IMR-90 (cell line): ENCODE results near the gene ZNF592. TPM values are rescaled to one million over a fixed set of nuclear protein-coding genes. Genes with fewer than 3 reads are reported as not detected.
A peak's percentile ranks its signal among the peaks of the same experiment; 100 is the strongest.

Experiments
- ATAC-seq: fragments of 200-7000 bp; cut with Tn5 transposase; 2 replicates; pipeline ENCODE4 v1.9.1; 2020; ENCODE audit warnings: low read depth, mild to moderate bottlenecking, moderate library complexity
- BruUV-seq: library from RNA; stranded (reverse); fragments of 400-500 nt; replicated peaks from 2 replicates; lab custom pipeline; 2021; lab: Mats Ljungman, UMichigan
- CTCF ChIA-PET: fragments of 300-600 bp; formaldehyde crosslinking; extraction: SDS; loops from one replicate; lab custom pipeline; 2021; ENCODE audit warnings: antibody characterized with exemption; lab: Yijun Ruan, JAX
- POLR2A ChIA-PET: fragments of 300-600 bp; sonication (Branson Sonifier 250); formaldehyde crosslinking; loops from one replicate; lab custom pipeline; 2022; ENCODE audit warnings: antibody characterized with exemption; ENCODE audit not compliant: unreplicated experiment; lab: Charles Lee
- DNase-seq: peaks from one replicate; pipeline ENCODE4 v3.0.0; 2013
- H2AFZ ChIP-seq: replicated peaks from 2 replicates; pipeline ENCODE3; 2013; ENCODE audit warnings: low read length, mild to moderate bottlenecking; ENCODE audit not compliant: poor library complexity
- H2AK5ac ChIP-seq: 2 replicates; pipeline ENCODE4 v1.6.1; 2013; ENCODE audit warnings: low read depth, low read length, inconsistent platforms
- H2AK9ac ChIP-seq: replicated peaks from 2 replicates; pipeline ENCODE3; 2013; ENCODE audit warnings: mild to moderate bottlenecking, low read depth, low read length, moderate library complexity; ENCODE audit not compliant: poor library complexity
- H2BK120ac ChIP-seq: 2 replicates; pipeline ENCODE4 v1.6.1; 2013; ENCODE audit warnings: low read depth, low read length, inconsistent platforms
- H2BK15ac ChIP-seq: 3 replicates; pipeline ENCODE4 v1.6.1; 2013; ENCODE audit warnings: low read depth, low read length, inconsistent platforms
- H2BK20ac ChIP-seq: 2 replicates; pipeline ENCODE4 v1.6.1; 2013; ENCODE audit warnings: low read depth, mild to moderate bottlenecking, inconsistent platforms, low read length, moderate library complexity
- H2BK5ac ChIP-seq: 2 replicates; pipeline ENCODE4 v1.6.1; 2013; ENCODE audit warnings: mild to moderate bottlenecking, low read depth, low read length, inconsistent platforms; ENCODE audit not compliant: poor library complexity, severe bottlenecking
- H3K14ac ChIP-seq: replicated peaks from 2 replicates; pipeline ENCODE4 v1.6.1; 2013; ENCODE audit warnings: low read depth, low read length, inconsistent platforms
- H3K18ac ChIP-seq: 2 replicates; pipeline ENCODE4 v1.6.1; 2013; ENCODE audit warnings: low read depth, low read length, control low read depth
- H3K23ac ChIP-seq: 2 replicates; pipeline ENCODE4 v1.6.1; 2013; ENCODE audit warnings: low read depth, low read length, inconsistent platforms
- H3K27ac ChIP-seq: 2 replicates; pipeline ENCODE4 v1.5.1; 2013; ENCODE audit warnings: mild to moderate bottlenecking, control low read depth, low read length; ENCODE audit not compliant: insufficient read depth
- H3K27me3 ChIP-seq: 2 replicates; pipeline ENCODE4 v1.6.1; 2013; ENCODE audit warnings: low read length; ENCODE audit not compliant: control insufficient read depth, insufficient read depth
- H3K36me3 ChIP-seq: 2 replicates; pipeline ENCODE4 v1.6.1; 2013; ENCODE audit warnings: low read length, mixed read lengths; ENCODE audit not compliant: control insufficient read depth, insufficient read depth
- H3K4ac ChIP-seq: 2 replicates; pipeline ENCODE4 v1.6.1; 2013; ENCODE audit warnings: low read depth, low read length, inconsistent platforms
- H3K4me1 ChIP-seq: 2 replicates; pipeline ENCODE4 v1.6.1; 2013; ENCODE audit warnings: low read length, mixed read lengths; ENCODE audit not compliant: control insufficient read depth, insufficient read depth
- H3K4me2 ChIP-seq: 2 replicates; pipeline ENCODE4 v1.6.1; 2013; ENCODE audit warnings: low read depth, mild to moderate bottlenecking, control low read depth, low read length, moderate library complexity
- H3K4me3 ChIP-seq: 2 replicates; pipeline ENCODE4 v1.5.1; 2013; ENCODE audit warnings: low read depth, mild to moderate bottlenecking, control low read depth, low read length, moderate library complexity; ENCODE audit not compliant: insufficient read depth
- H3K56ac ChIP-seq: 2 replicates; pipeline ENCODE4 v1.6.1; 2013; ENCODE audit warnings: low read length, inconsistent platforms; ENCODE audit not compliant: insufficient read depth; ENCODE audit errors: extremely low read depth
- H3K79me1 ChIP-seq, 2 experiments: 2 replicates each; pipeline ENCODE4 v1.6.1; 2013; ENCODE audit warnings: low read length in 2 of 2, inconsistent platforms in 1 of 2, low read depth in 1 of 2
- H3K9ac ChIP-seq: 2 replicates; pipeline ENCODE4 v1.6.1; 2013; ENCODE audit warnings: low read depth, low read length, control low read depth
- H3K9me1 ChIP-seq: 2 replicates; pipeline ENCODE4 v1.6.1; 2013; ENCODE audit warnings: low read length, inconsistent platforms; ENCODE audit not compliant: insufficient read depth
- H3K9me3 ChIP-seq: 2 replicates; pipeline ENCODE4 v1.6.1; 2013; ENCODE audit warnings: low read length; ENCODE audit not compliant: control insufficient read depth, insufficient read depth
- H4K20me1 ChIP-seq: 2 replicates; pipeline ENCODE4 v1.6.1; 2013; ENCODE audit warnings: low read length, inconsistent platforms; ENCODE audit not compliant: insufficient read depth
- H4K5ac ChIP-seq: 2 replicates; pipeline ENCODE4 v1.6.1; 2013; ENCODE audit warnings: mild to moderate bottlenecking, low read depth, low read length, control low read depth
- H4K8ac ChIP-seq, 2 experiments: 2 replicates each; pipeline ENCODE4 v1.6.1; 2013; ENCODE audit warnings: low read depth in 2 of 2, low read length in 2 of 2, control low read depth in 1 of 2, inconsistent platforms in 1 of 2
- H4K91ac ChIP-seq: 2 replicates; pipeline ENCODE4 v1.6.1; 2013; ENCODE audit warnings: low read depth, low read length, inconsistent platforms; ENCODE audit not compliant: insufficient read depth
- BHLHE40 ChIP-seq: fragments of 150-350 bp; IDR thresholded peaks from 2 replicates; pipeline ENCODE4 v1.6.1; 2016; ENCODE audit warnings: mild to moderate bottlenecking, low read depth, low read length
- CEBPB ChIP-seq: IDR thresholded peaks from 2 replicates; pipeline ENCODE4 v1.6.1; 2012; ENCODE audit warnings: low read depth, low read length, improper control_type of control experiment
- CHD1 ChIP-seq: IDR thresholded peaks from 2 replicates; pipeline ENCODE4 v1.6.1; 2012; ENCODE audit warnings: low read depth, low read length, improper control_type of control experiment
- FOS ChIP-seq: fragments of 150-350 bp; IDR thresholded peaks from 2 replicates; pipeline ENCODE4 v1.6.1; 2016; ENCODE audit warnings: low read depth, low read length
- MAFK ChIP-seq: IDR thresholded peaks from 2 replicates; pipeline ENCODE4 v1.6.1; 2012; ENCODE audit warnings: low read depth, low read length, improper control_type of control experiment
- MAZ ChIP-seq: IDR thresholded peaks from 2 replicates; pipeline ENCODE4 v1.6.1; 2012; ENCODE audit warnings: low read depth, mild to moderate bottlenecking, low read length, improper control_type of control experiment, moderate library complexity, borderline replicate concordance
- NFE2L2 ChIP-seq: fragments of 150-350 bp; IDR thresholded peaks from 2 replicates; pipeline ENCODE4 v1.6.1; 2016; ENCODE audit warnings: low read depth, mild to moderate bottlenecking, low read length
- RAD21 ChIP-seq: IDR thresholded peaks from 2 replicates; pipeline ENCODE4 v1.6.1; 2012; ENCODE audit warnings: low read length, improper control_type of control experiment
- RCOR1 ChIP-seq: IDR thresholded peaks from 2 replicates; pipeline ENCODE4 v1.6.1; 2012; ENCODE audit warnings: mild to moderate bottlenecking, low read length, improper control_type of control experiment; ENCODE audit not compliant: insufficient replicate concordance
- RFX5 ChIP-seq: IDR thresholded peaks from 2 replicates; pipeline ENCODE4 v1.8.0; 2012; ENCODE audit warnings: low read depth, mild to moderate bottlenecking, low read length, moderate library complexity
- SMC3 ChIP-seq: fragments of 150-350 bp; IDR thresholded peaks from 2 replicates; pipeline ENCODE4 v1.6.1; 2016; ENCODE audit warnings: low read depth, mild to moderate bottlenecking, antibody characterized with exemption, low read length, moderate library complexity
- WGBS, 2 experiments: methylation state at CpG; one replicate each; pipeline versions ENCODE4 v1.1.5 to v1.1.7; 2013; ENCODE audit warnings: missing lambda C conversion rate in 2 of 2; ENCODE audit not compliant: insufficient read length in 1 of 2; ENCODE audit errors: extremely low coverage in 2 of 2; 5-methylcytosine and 5-hydroxymethylcytosine counted together
- dilution Hi-C: fragments of 300-500 bp; cut with HindIII; formaldehyde crosslinking; loops from one replicate; pipeline ENCODE4 v1.14.3; 2018; ENCODE audit warnings: low sequenced_read_pairs; ENCODE audit not compliant: unreplicated experiment
- in situ Hi-C: fragments of 300-500 bp; cut with MboI; formaldehyde crosslinking; loops from 3 replicates; pipeline ENCODE4 v1.14.3; 2019; ENCODE audit warnings: low sequenced_read_pairs, inconsistent platforms, mixed read lengths
- intact Hi-C: fragments of 100-400 bp; cut with micrococcal nuclease; formaldehyde crosslinking; loops from 2 replicates; pipeline ENCODE4 v1.10.0; 2022
- polyA plus RNA-seq, 3 experiments: library from polyadenylated mRNA; depleted of rRNA; stranded (reverse); fragments of >200 nt; gene quantifications; 2 replicates each; pipeline ENCODE4 v1.2.3, GENCODE V29; 2012; ENCODE audit warnings: low replicate concordance in 1 of 3
- total RNA-seq: library from RNA; depleted of rRNA; stranded (reverse); fragments of >200 nt; gene quantifications from 2 replicates; pipeline ENCODE4 v1.2.3, GENCODE V29; 2012
- TF ChIP-seq, protein P1 (sequence below): conservative IDR thresholded peaks from 2 replicates; pipeline ENCODE4 v1.5.1; 2012; ENCODE audit warnings: mild to moderate bottlenecking, low read depth, low read length, improper control_type of control experiment
- TF ChIP-seq, protein P2 (sequence below): fragments of 150-350 bp; IDR thresholded peaks from 2 replicates; pipeline ENCODE4 v1.6.1; 2016; ENCODE audit warnings: low read depth, mild to moderate bottlenecking, low read length, moderate library complexity, borderline replicate concordance
- TF ChIP-seq, protein P3 (sequence below): fragments of 150-350 bp; IDR thresholded peaks from 2 replicates; pipeline ENCODE4 v1.6.1; 2017; ENCODE audit warnings: mild to moderate bottlenecking, antibody characterized with exemption, low read length, low read depth

Gene ZNF592
- total and polyA plus RNA-seq, 2 of the 4 experiments (the other 2 are of a cell fraction): 4.3 to 10.2 TPM

DNA sequence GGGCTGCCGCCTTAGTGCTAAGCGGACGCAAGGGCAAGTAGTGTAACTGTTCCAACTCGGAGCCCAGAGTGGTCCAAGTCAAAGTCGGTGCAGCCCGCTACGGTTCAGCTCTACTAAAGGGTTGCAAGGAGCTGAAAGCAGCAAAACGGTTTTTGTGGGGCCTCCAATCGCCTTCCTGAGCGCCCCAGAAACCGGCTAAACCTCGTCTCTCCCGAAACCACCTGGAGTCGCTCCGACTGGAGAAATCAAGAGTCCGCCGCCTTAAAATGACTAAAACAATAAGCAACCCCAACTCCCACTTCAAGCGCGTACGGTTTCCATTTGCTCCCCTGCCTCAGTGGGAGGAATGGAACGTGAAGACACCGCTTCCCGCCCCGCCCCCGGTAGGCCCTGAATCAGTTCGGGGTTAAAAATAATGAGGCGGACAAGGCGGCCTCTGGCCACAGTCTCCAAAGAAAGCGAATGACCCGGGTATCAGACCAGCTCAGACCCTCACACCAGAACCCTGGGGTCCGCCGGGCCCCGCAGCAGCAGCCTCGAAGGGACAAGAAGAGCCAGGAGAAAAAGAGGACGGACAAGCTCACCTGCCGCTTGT is 32.9 kb upstream of the ZNF592 start:
- H3K79me1 ChIP-seq: peaks cover 7 to 26% of the 10 kb centered on the region in 2 experiments
- peak overlapping the region; percentile 69; the same call in 1 of the 2 replicates for H2AK5ac ChIP-seq
- H3K4me3 ChIP-seq: peak overlapping the region; percentile 88
- H3K23ac ChIP-seq: peak overlapping the region; percentile 89
- peak; percentile 5 for ATAC-seq
- peak overlapping the region; percentile 82 for H3K9ac ChIP-seq
- no peaks in the 10 kb centered on the region for H3K9me3 ChIP-seq
- H2BK120ac ChIP-seq: peak overlapping the region; percentile 12; the same call in 1 of the 2 replicates
- H2BK5ac ChIP-seq: peak overlapping the region; percentile 54
- DNase-seq: peak; percentile 28
- H3K27ac ChIP-seq: peak overlapping the region; percentile 98
- dilution Hi-C loops: no loop called here
- ChIA-PET POLR2A (interaction anchor here (0.7 to 1.1 kb wide), 2 partner anchors 9 to 74 kb away, joined by 4 to 5 read pairs; no protein-coding TSS in a partner anchor), CTCF (interaction anchor here (0.5 to 0.7 kb wide), 2 partner anchors 32 to 39 kb away, joined by 3 read pairs; no protein-coding TSS in a partner anchor)
- peak overlapping the region; percentile 40; the same call in 1 of the 2 replicates for H4K91ac ChIP-seq
- peak overlapping the region; percentile 43 for H4K5ac ChIP-seq
- no peaks in the 10 kb centered on the region for H3K27me3 ChIP-seq
- intact Hi-C loops: loop anchor here (1.0 to 5.0 kb wide), 5 partner anchors 19 to 213 kb away; partner anchors contain the start of gene WDR73
- peaks cover 24% of the 10 kb centered on the region; the same call in 1 of the 2 replicates for H4K20me1 ChIP-seq
- H2BK15ac ChIP-seq: no peak overlapping the region
- TF ChIP-seq, protein P1, sequence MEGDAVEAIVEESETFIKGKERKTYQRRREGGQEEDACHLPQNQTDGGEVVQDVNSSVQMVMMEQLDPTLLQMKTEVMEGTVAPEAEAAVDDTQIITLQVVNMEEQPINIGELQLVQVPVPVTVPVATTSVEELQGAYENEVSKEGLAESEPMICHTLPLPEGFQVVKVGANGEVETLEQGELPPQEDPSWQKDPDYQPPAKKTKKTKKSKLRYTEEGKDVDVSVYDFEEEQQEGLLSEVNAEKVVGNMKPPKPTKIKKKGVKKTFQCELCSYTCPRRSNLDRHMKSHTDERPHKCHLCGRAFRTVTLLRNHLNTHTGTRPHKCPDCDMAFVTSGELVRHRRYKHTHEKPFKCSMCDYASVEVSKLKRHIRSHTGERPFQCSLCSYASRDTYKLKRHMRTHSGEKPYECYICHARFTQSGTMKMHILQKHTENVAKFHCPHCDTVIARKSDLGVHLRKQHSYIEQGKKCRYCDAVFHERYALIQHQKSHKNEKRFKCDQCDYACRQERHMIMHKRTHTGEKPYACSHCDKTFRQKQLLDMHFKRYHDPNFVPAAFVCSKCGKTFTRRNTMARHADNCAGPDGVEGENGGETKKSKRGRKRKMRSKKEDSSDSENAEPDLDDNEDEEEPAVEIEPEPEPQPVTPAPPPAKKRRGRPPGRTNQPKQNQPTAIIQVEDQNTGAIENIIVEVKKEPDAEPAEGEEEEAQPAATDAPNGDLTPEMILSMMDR: no peak
- no peak for TF ChIP-seq NFE2L2
- TF ChIP-seq, protein P2, sequence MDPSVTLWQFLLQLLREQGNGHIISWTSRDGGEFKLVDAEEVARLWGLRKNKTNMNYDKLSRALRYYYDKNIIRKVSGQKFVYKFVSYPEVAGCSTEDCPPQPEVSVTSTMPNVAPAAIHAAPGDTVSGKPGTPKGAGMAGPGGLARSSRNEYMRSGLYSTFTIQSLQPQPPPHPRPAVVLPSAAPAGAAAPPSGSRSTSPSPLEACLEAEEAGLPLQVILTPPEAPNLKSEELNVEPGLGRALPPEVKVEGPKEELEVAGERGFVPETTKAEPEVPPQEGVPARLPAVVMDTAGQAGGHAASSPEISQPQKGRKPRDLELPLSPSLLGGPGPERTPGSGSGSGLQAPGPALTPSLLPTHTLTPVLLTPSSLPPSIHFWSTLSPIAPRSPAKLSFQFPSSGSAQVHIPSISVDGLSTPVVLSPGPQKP: no peak
- no peak for TF ChIP-seq CHD1
- TF ChIP-seq CEBPB: no peak
- TF ChIP-seq, protein P3, sequence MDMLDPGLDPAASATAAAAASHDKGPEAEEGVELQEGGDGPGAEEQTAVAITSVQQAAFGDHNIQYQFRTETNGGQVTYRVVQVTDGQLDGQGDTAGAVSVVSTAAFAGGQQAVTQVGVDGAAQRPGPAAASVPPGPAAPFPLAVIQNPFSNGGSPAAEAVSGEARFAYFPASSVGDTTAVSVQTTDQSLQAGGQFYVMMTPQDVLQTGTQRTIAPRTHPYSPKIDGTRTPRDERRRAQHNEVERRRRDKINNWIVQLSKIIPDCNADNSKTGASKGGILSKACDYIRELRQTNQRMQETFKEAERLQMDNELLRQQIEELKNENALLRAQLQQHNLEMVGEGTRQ: no peak
- no peak for TF ChIP-seq RAD21
- no peak for TF ChIP-seq RFX5
- TF ChIP-seq FOS: no peak
- no peak for TF ChIP-seq BHLHE40
- no peak for TF ChIP-seq SMC3
- no peak for TF ChIP-seq MAZ
- TF ChIP-seq RCOR1: no peak
- no peak for TF ChIP-seq MAFK
- H4K8ac ChIP-seq: peak overlapping the region; percentile 33 to 78
- no peak overlapping the region for H3K18ac ChIP-seq
- H3K9me1 ChIP-seq: no peaks in the 10 kb centered on the region; the same call in 1 of the 2 replicates
- H3K56ac ChIP-seq: peak overlapping the region; percentile 63
- H3K4ac ChIP-seq: peak overlapping the region; percentile 61
- in situ Hi-C loops: no loop called here
- peak overlapping the region; percentile 94 for H2AK9ac ChIP-seq
- no peak overlapping the region for H2BK20ac ChIP-seq
- no TSS peak for BruUV-seq
- peaks cover 5% of the 10 kb centered on the region; the same call in 1 of the 2 replicates for H3K36me3 ChIP-seq
- H3K14ac ChIP-seq: peak overlapping the region; percentile 41
- 1% methylated on average over 17 of the region's 36 CpGs; no CpG with 5 or more reads in 1 of the 2 experiments for WGBS, 2 experiments
- peak overlapping the region; percentile 100 for H3K4me2 ChIP-seq
- peak overlapping the region; percentile 99 for H2AFZ ChIP-seq
- peaks cover 2% of the 10 kb centered on the region; the same call in 1 of the 2 replicates for H3K4me1 ChIP-seq
